Esophagus squamous epithelium (tissue), 4 donors: ENCODE measurements around the gene CCDC174.

Experiments used
- CTCF ChIP-seq, 6 experiments: fragments of 450-650 bp in 4 of 6; fragments of 200-600 bp in 2 of 6; sonication (generic) in 2 of 6; IDR thresholded peaks; one replicate each; pipeline ENCODE4 v1.5.1; 2016 to 2019; ENCODE audit warnings: antibody characterized with exemption in 6 of 6, mild to moderate bottlenecking in 4 of 6, moderate library complexity in 4 of 6
- POLR2A ChIP-seq, 4 donors: fragments of 450-650 bp; IDR thresholded peaks; one replicate each; pipeline ENCODE4 v1.6.1; 2017; ENCODE audit warnings: antibody characterized with exemption in 4 of 4, mild to moderate bottlenecking in 4 of 4, moderate library complexity in 3 of 4

- TF ChIP-seq CTCF (IDR thresholded peaks at IDR 0.05): no peak
- TF ChIP-seq POLR2A (IDR thresholded peaks at IDR 0.05): no peak
These were observed 5.4 kb upstream of the CCDC174 start for GRCh38 chr3:14646131-14646573.
